Muscle of arm (tissue), 14 donors: ENCODE measurements around the gene PCDHB10. TPM values are rescaled to one million over a fixed set of nuclear protein-coding genes. Genes with fewer than 3 reads are reported as not detected.
"Not testable (repeated sequence)": the region's sequence is repeated elsewhere in the genome, so short reads cannot be mapped to it uniquely, and the experiment has no call there.

Experiments
- DNase-seq: peaks from one replicate; pipeline ENCODE4 v3.0.0-alpha.2; 2013
- long read RNA-seq, 11 donors: transcript quantifications; one replicate each; lab custom pipeline, GENCODE V29; 2026
- polyA plus RNA-seq, 12 donors: library from polyadenylated mRNA; unstranded; fragments of 120-200 nt; gene quantifications; one replicate each; pipeline ENCODE4 v1.2.1, GENCODE V29; 2013; ENCODE audit not compliant: insufficient read length in 12 of 12

The PCDHB10 gene
- 1 to 10 TPM in 10 of 12 donors, not detected in 2; 3.2 to 5.7 (median 4.8) TPM for polyA plus RNA-seq
- long read RNA-seq, donor 1, partial matches to known transcripts, result 0 of 4 reads
- long read RNA-seq, donor 1, other reads (novel, unspliced or antisense), result 0 of 4 reads
- long read RNA-seq, donor 2, partial matches to known transcripts, result 0 of 2 reads
- long read RNA-seq, donor 2, other reads (novel, unspliced or antisense), result 0 of 2 reads
- long read RNA-seq, donor 3, partial matches to known transcripts, result 0 of 3 reads
- long read RNA-seq, donor 3, other reads (novel, unspliced or antisense), result 0 of 3 reads
- long read RNA-seq, donor 4, partial matches to known transcripts, result 0 of 1 reads
- long read RNA-seq, donor 4, other reads (novel, unspliced or antisense), result 0 of 1 reads
- long read RNA-seq, donor 5, partial matches to known transcripts, result 0 of 2 reads
- long read RNA-seq, donor 5, other reads (novel, unspliced or antisense), result 0 of 2 reads
- long read RNA-seq, donor 6, partial matches to known transcripts, result 0 of 2 reads
- long read RNA-seq, donor 6, other reads (novel, unspliced or antisense), result 0 of 2 reads
- long read RNA-seq, donor 7, partial matches to known transcripts, result 0 of 1 reads
- long read RNA-seq, donor 7, other reads (novel, unspliced or antisense), result 0 of 1 reads
- long read RNA-seq, donor 8, partial matches to known transcripts, result 0 of 2 reads
- long read RNA-seq, donor 8, other reads (novel, unspliced or antisense), result 0 of 2 reads
- long read RNA-seq, donor 9, partial matches to known transcripts, result 0 of 2 reads
- long read RNA-seq, donor 9, other reads (novel, unspliced or antisense), result 0 of 2 reads
- long read RNA-seq, donor 10, partial matches to known transcripts, result 0 of 2 reads
- long read RNA-seq, donor 10, other reads (novel, unspliced or antisense), result 0 of 2 reads
- long read RNA-seq, donor 11, partial matches to known transcripts, result 0 of 3 reads
- long read RNA-seq, donor 11, other reads (novel, unspliced or antisense), result 0 of 3 reads

GRCh38 chr5:141192110-141192725 lies at the start of gene PCDHB10:
Gene PCDHB10, plus strand, starts transcription at chr5:141192353. Its CDS starts 200 bp downstream, at chr5:141192553.
- DNase-seq, result no peak

- peak; percentile 0 for DNase-seq
Observed at GRCh38 chr5:141149812-141150211, 42.3 kb upstream of the PCDHB10 start, which contains the start of gene PCDHB6. Gene PCDHB6, plus strand, starts transcription at chr5:141150057. Its CDS starts 201 bp downstream, at chr5:141150258.

GRCh38 chr5:141150224-141150992 lies 41.7 kb upstream of the PCDHB10 start:
- DNase-seq, result no peak

- DNase-seq, result no peak
Observed at GRCh38 chr5:141150993-141151325, 41.2 kb upstream of the PCDHB10 start.

- DNase-seq, result not testable (repeated sequence)
Observed at GRCh38 chr5:141151632-141152031, 40.5 kb upstream of the PCDHB10 start.

GRCh38 chr5:141152096-141152495 lies 40.1 kb upstream of the PCDHB10 start:
- not testable (repeated sequence) for DNase-seq

GRCh38 chr5:141155540-141156374 lies 36.4 kb upstream of the PCDHB10 start:
- no peak for DNase-seq

GRCh38 chr5:141157356-141157755 lies 34.8 kb upstream of the PCDHB10 start:
- DNase-seq, result not testable (repeated sequence)

GRCh38 chr5:141157901-141158300 lies 34.3 kb upstream of the PCDHB10 start:
- not testable (repeated sequence) for DNase-seq

GRCh38 chr5:141172381-141173204 lies 19.6 kb upstream of the PCDHB10 start, which contains the start of gene PCDHB7:
Gene PCDHB7, plus strand, starts transcription at chr5:141172644. Its CDS starts 192 bp downstream, at chr5:141172836.
- DNase-seq, result peak; percentile 18

GRCh38 chr5:141174291-141175104 lies 17.7 kb upstream of the PCDHB10 start:
- not testable (repeated sequence) for DNase-seq

- no peak for DNase-seq
Observed at GRCh38 chr5:141175933-141176332, 16.2 kb upstream of the PCDHB10 start.

- DNase-seq, result not testable (repeated sequence)
Observed at GRCh38 chr5:141177577-141178191, 14.5 kb upstream of the PCDHB10 start, which contains the start of gene PCDHB8. Gene PCDHB8, plus strand, starts transcription at chr5:141177790. Its CDS starts 245 bp downstream, at chr5:141178035.

- not testable (repeated sequence) for DNase-seq
Observed at GRCh38 chr5:141179371-141179770, 12.8 kb upstream of the PCDHB10 start.

- DNase-seq, result not testable (repeated sequence)
Observed at GRCh38 chr5:141179876-141180275, 12.3 kb upstream of the PCDHB10 start.

- no peak for DNase-seq
Observed at GRCh38 chr5:141180313-141180712, 11.8 kb upstream of the PCDHB10 start.

GRCh38 chr5:141182248-141182647 lies 9.9 kb upstream of the PCDHB10 start, which contains the start of gene PCDHB16:
Gene PCDHB16, plus strand, starts transcription at chr5:141182387. Its CDS starts 173 bp downstream, at chr5:141182560.
- DNase-seq, result no peak
